Endothelial cell of umbilical vein (primary cell): ENCODE measurements around the gene SNAI3. TPM values are rescaled to one million over a fixed set of nuclear protein-coding genes. Genes with fewer than 3 reads are reported as not detected.

ENCODE experiments used
- BruUV-seq: library from RNA; stranded (reverse); fragments of 400-500 nt; replicated peaks from 2 replicates; lab custom pipeline; 2021; lab: Mats Ljungman, UMichigan
- CTCF ChIA-PET: fragments of 300-600, 350-600 bp; sonication (Branson Sonifier 250); formaldehyde crosslinking; loops from one replicate; lab custom pipeline; 2021; ENCODE audit warnings: antibody characterized with exemption, inconsistent platforms; lab: Charles Lee
- POLR2A ChIA-PET: fragments of 300-600, 350-600 bp; sonication (Branson Sonifier 250); formaldehyde crosslinking; loops from one replicate; lab custom pipeline; 2021; ENCODE audit warnings: antibody characterized with exemption, inconsistent platforms; lab: Charles Lee
- DNase-seq: peaks from one replicate; pipeline ENCODE4 v3.0.0-alpha.2; 2011; ENCODE audit warnings: low read depth, low spot score
- FAIRE-seq: peaks from 2 replicates; lab custom pipeline; 2011; peaks lifted over from hg19 to GRCh38; lab: Jason Lieb, UNC
- H2AFZ ChIP-seq: 2 replicates; pipeline ENCODE4 v1.6.0; 2012; ENCODE audit warnings: low read depth, low read length, control low read depth, inconsistent platforms
- H3K27ac ChIP-seq: 2 replicates; pipeline ENCODE4 v1.5.1; 2011; ENCODE audit warnings: low read depth, mild to moderate bottlenecking, control low read depth, low read length, moderate library complexity; ENCODE audit not compliant: insufficient read depth
- H3K27me3 ChIP-seq, 2 experiments: 2 replicates each; pipeline versions ENCODE4 v1.6.0 to v1.6.1; 2011; ENCODE audit warnings: low read length in 2 of 2, mixed read lengths in 1 of 2; ENCODE audit not compliant: control insufficient read depth in 2 of 2, insufficient read depth in 2 of 2
- H3K36me3 ChIP-seq, 2 experiments: 2 replicates in 1 of 2; 3 replicates in 1 of 2; pipeline ENCODE4 v1.5.1; 2011; ENCODE audit warnings: low read length in 2 of 2, mild to moderate bottlenecking in 1 of 2, moderate library complexity in 1 of 2; ENCODE audit not compliant: control insufficient read depth in 2 of 2, insufficient read depth in 2 of 2; ENCODE audit errors: extremely low read depth in 1 of 2
- H3K4me1 ChIP-seq: 3 replicates; pipeline ENCODE4 v1.5.1; 2011; ENCODE audit warnings: mild to moderate bottlenecking, low read length; ENCODE audit not compliant: control insufficient read depth, insufficient read depth; ENCODE audit errors: extremely low read depth
- H3K4me2 ChIP-seq: 2 replicates; pipeline ENCODE4 v1.6.1; 2011; ENCODE audit warnings: low read length, control low read depth, mixed read lengths; ENCODE audit not compliant: insufficient read depth
- H3K4me3 ChIP-seq, 3 experiments: fragments of 200-600 bp in 1 of 3; sonication (generic), shearing (Covaris generic) in 1 of 3; replicated peaks in 1 of 3; 2 replicates each; pipeline ENCODE4 v1.5.1; 2011 to 2016; ENCODE audit warnings: control low read depth in 3 of 3, low read length in 3 of 3, mild to moderate bottlenecking in 2 of 3, inconsistent platforms in 1 of 3, low read depth in 1 of 3, moderate library complexity in 1 of 3; ENCODE audit not compliant: insufficient read depth in 1 of 3
- H3K79me2 ChIP-seq: 2 replicates; pipeline ENCODE4 v1.6.0; 2012; ENCODE audit warnings: low read length, inconsistent platforms; ENCODE audit not compliant: control insufficient read depth, insufficient read depth
- H3K9ac ChIP-seq: replicated peaks from 2 replicates; pipeline ENCODE3; 2011; ENCODE audit warnings: low read length, control low read depth; ENCODE audit not compliant: insufficient read depth; ENCODE audit errors: extremely low read depth
- H3K9me1 ChIP-seq: replicated peaks from 3 replicates; pipeline ENCODE4 v1.6.0; 2011; ENCODE audit warnings: mild to moderate bottlenecking, low read length; ENCODE audit not compliant: control insufficient read depth, insufficient read depth; ENCODE audit errors: extremely low read depth
- H3K9me3 ChIP-seq: replicated peaks from 2 replicates; pipeline ENCODE4 v1.5.1; 2012; ENCODE audit warnings: low read length, inconsistent platforms; ENCODE audit not compliant: control insufficient read depth, insufficient read depth
- H4K20me1 ChIP-seq: replicated peaks from 2 replicates; pipeline ENCODE3; 2011; ENCODE audit warnings: mild to moderate bottlenecking, low read length; ENCODE audit not compliant: control insufficient read depth, insufficient read depth; ENCODE audit errors: extremely low read depth
- EZH2 ChIP-seq: IDR thresholded peaks from 2 replicates; pipeline ENCODE4 v1.6.1; 2012; ENCODE audit warnings: borderline replicate concordance, low read depth, mild to moderate bottlenecking, moderate library complexity, low read length, inconsistent platforms; ENCODE audit not compliant: severe bottlenecking
- FOS ChIP-seq: IDR thresholded peaks from 2 replicates; pipeline ENCODE4 v1.6.1; 2011; ENCODE audit warnings: mild to moderate bottlenecking, low read length, moderate library complexity, borderline replicate concordance; ENCODE audit not compliant: insufficient read depth
- GATA2 ChIP-seq: IDR thresholded peaks from 2 replicates; pipeline ENCODE4 v1.7.0; 2011; ENCODE audit warnings: low read depth, mild to moderate bottlenecking, moderate library complexity, mixed read lengths, low read length; ENCODE audit not compliant: insufficient read length, insufficient read depth
- JUN ChIP-seq: IDR thresholded peaks from 2 replicates; pipeline ENCODE4 v1.6.1; 2011; ENCODE audit warnings: borderline replicate concordance, low read depth; ENCODE audit not compliant: insufficient read length, insufficient read depth
- MAX ChIP-seq: IDR thresholded peaks from 2 replicates; pipeline ENCODE4 v1.6.1; 2011; ENCODE audit not compliant: insufficient read depth, insufficient read length
- MYC ChIP-seq: IDR thresholded peaks from one replicate; pipeline ENCODE4 v1.6.1; 2011; ENCODE audit warnings: mild to moderate bottlenecking, low read depth, low read length
- POLR2A ChIP-seq: IDR thresholded peaks from 2 replicates; pipeline ENCODE4 v1.6.1; 2012; ENCODE audit warnings: low read depth, mild to moderate bottlenecking, control low read depth, low read length
- POLR2AphosphoS5 ChIP-seq: IDR thresholded peaks from 2 replicates; pipeline ENCODE4 v1.6.1; 2012; ENCODE audit warnings: low read depth, mild to moderate bottlenecking, control low read depth, low read length, moderate library complexity; ENCODE audit not compliant: insufficient read depth
- dilution Hi-C: fragments of 300-500 bp; cut with MboI; formaldehyde crosslinking; loops from one replicate; pipeline ENCODE4 v1.15.0; 2019; ENCODE audit warnings: low sequenced_read_pairs; ENCODE audit not compliant: extremely low pct_ligation_motif_present
- intact Hi-C: fragments of 100-400 bp; cut with micrococcal nuclease; formaldehyde crosslinking; loops from one replicate; pipeline ENCODE4 v1.10.0; 2022
- polyA plus RNA-seq, 4 experiments: library from polyadenylated mRNA; depleted of rRNA in 3 of 4; stranded (reverse) in 3 of 4; unstranded in 1 of 4; fragments of >200 nt; gene quantifications; 2 replicates each; pipeline versions ENCODE4 v1.2.1 to v1.2.3, GENCODE V29; 2011 to 2012; ENCODE audit warnings: missing spikeins in 1 of 4
- total RNA-seq: library from RNA; stranded (reverse); gene quantifications from 2 replicates; pipeline ENCODE4 v1.2.3, GENCODE V29; 2021
- TF ChIP-seq, protein P1 (sequence below), 2 donors: IDR thresholded peaks; 1 replicate in 1 of 2; 2 replicates in 1 of 2; pipeline ENCODE4 v1.5.1; 2011; ENCODE audit warnings: low read length in 2 of 2, mild to moderate bottlenecking in 2 of 2, moderate library complexity in 2 of 2, control low read depth in 1 of 2, inconsistent platforms in 1 of 2, low read depth in 1 of 2; ENCODE audit not compliant: insufficient read depth in 1 of 2; ENCODE audit errors: extremely low read depth in 1 of 2

Gene SNAI3
- total and polyA plus RNA-seq, 2 donors (not counting 3 experiments of a cell fraction or from before 2014, with no cell fraction given) = 0.30 to 0.31 TPM

GRCh38 chr16:88688013-88688778 is 1.9 kb upstream of the SNAI3 start:
- FAIRE-seq (no peak), DNase-seq (no peak)
- no peaks in the 10 kb centered on the region for H3K36me3 ChIP-seq
- H3K27me3 ChIP-seq = peaks cover 0 to 2% of the 10 kb centered on the region in 2 experiments
- TF ChIP-seq MYC = no peak
- no peak for TF ChIP-seq JUN
- no peak for TF ChIP-seq POLR2A
- no peak for TF ChIP-seq POLR2AphosphoS5
- no peak for TF ChIP-seq EZH2
- TF ChIP-seq GATA2 = no peak
- no peak for TF ChIP-seq FOS
- TF ChIP-seq MAX = no peak
- TF ChIP-seq, protein P1, sequence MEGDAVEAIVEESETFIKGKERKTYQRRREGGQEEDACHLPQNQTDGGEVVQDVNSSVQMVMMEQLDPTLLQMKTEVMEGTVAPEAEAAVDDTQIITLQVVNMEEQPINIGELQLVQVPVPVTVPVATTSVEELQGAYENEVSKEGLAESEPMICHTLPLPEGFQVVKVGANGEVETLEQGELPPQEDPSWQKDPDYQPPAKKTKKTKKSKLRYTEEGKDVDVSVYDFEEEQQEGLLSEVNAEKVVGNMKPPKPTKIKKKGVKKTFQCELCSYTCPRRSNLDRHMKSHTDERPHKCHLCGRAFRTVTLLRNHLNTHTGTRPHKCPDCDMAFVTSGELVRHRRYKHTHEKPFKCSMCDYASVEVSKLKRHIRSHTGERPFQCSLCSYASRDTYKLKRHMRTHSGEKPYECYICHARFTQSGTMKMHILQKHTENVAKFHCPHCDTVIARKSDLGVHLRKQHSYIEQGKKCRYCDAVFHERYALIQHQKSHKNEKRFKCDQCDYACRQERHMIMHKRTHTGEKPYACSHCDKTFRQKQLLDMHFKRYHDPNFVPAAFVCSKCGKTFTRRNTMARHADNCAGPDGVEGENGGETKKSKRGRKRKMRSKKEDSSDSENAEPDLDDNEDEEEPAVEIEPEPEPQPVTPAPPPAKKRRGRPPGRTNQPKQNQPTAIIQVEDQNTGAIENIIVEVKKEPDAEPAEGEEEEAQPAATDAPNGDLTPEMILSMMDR (IDR thresholded peaks at IDR 0.05; ENCODE audit: extremely low read depth in 1 of 2, insufficient read depth in 1 of 2, low read depth in 1 of 2, low read length in 2 of 2) = no peak
- H3K9me1 ChIP-seq = no peaks in the 10 kb centered on the region
- BruUV-seq = no TSS peak
- no peaks in the 10 kb centered on the region for H3K4me1 ChIP-seq
- no peaks in the 10 kb centered on the region for H3K9me3 ChIP-seq
- dilution Hi-C loops (no loop called here), intact Hi-C loops (no loop called here)
- H3K79me2 ChIP-seq = no peaks in the 10 kb centered on the region
- H2AFZ ChIP-seq = no peak overlapping the region
- H3K4me2 ChIP-seq = no peak overlapping the region
- H4K20me1 ChIP-seq = no peaks in the 10 kb centered on the region
- H3K27ac ChIP-seq = no peak overlapping the region
- POLR2A ChIA-PET = no interaction called here
- no peak overlapping the region for H3K9ac ChIP-seq
- CTCF ChIA-PET = interaction anchor here (1.2 to 1.3 kb wide), 3 partner anchors 15 to 169 kb away, joined by 3 read pairs; partner anchors contain the start of gene TRAPPC2L
- no peak overlapping the region for H3K4me3 ChIP-seq
